Keratinocyte (primary cell): ENCODE results near the gene NXN.

Source experiments
- EZH2 ChIP-seq: IDR thresholded peaks from one replicate; pipeline ENCODE4 v1.6.1; 2012; ENCODE audit warnings: inconsistent platforms, mild to moderate bottlenecking, low read length, moderate library complexity
- TF ChIP-seq, protein P1 (sequence below), 3 experiments: IDR thresholded peaks in 1 of 3; conservative IDR thresholded peaks in 1 of 3; optimal IDR thresholded peaks in 1 of 3; 2 replicates in 2 of 3; 3 replicates in 1 of 3; pipeline versions ENCODE3 to v1.5.1; 2011; ENCODE audit warnings: low read length in 3 of 3, mild to moderate bottlenecking in 3 of 3, moderate library complexity in 2 of 3, control low read depth in 1 of 3, inconsistent platforms in 1 of 3; ENCODE audit not compliant: insufficient read depth in 2 of 3; ENCODE audit errors: extremely low read depth in 1 of 3

DNA sequence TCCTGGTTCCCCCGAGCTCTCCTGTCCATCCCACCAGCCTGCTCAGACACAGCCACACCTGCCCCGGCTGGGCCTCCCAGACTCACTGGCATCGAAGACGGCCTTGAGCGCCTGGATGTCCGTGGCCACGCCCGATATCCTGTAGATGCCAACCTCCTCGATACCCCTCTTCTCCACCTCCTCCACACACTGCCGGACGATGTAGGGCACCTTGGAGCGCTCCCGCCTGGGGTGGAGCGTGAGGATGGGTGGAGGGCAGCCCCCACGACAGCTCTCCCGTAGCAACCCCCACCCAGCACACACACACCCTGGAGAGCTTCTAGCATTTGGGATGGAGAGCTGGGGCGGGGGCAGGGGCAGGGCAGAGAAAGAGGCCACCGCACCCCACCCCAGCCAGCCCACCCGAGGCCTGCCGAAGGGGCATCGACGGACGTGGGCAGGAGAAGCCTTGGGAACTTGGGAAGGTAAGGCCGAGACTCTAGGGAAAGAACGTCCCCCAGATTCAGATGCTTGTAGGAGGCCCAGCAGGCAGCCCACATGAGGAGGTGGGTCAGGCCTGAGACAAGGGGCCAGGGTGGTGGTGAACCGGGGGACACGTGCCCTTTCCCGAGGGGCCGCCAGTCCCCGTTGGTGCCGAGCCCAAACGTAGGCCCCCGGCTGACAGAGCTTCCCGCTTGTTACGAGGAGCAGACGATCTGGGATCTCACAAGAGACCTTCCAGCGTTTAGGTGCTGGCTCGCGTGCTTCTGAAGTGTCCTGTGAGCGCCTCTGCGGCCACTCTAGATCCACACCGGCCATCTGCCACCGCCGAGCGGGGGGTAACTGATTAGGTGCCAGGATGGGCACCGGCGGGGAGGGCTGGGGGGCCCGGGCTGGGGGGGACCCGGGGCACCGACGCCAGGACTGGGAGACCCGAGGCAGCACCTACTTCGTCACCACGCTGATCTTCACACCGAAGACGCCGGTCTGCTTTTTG lies 32.5 kb upstream of the NXN start:
- TF ChIP-seq, protein P1, sequence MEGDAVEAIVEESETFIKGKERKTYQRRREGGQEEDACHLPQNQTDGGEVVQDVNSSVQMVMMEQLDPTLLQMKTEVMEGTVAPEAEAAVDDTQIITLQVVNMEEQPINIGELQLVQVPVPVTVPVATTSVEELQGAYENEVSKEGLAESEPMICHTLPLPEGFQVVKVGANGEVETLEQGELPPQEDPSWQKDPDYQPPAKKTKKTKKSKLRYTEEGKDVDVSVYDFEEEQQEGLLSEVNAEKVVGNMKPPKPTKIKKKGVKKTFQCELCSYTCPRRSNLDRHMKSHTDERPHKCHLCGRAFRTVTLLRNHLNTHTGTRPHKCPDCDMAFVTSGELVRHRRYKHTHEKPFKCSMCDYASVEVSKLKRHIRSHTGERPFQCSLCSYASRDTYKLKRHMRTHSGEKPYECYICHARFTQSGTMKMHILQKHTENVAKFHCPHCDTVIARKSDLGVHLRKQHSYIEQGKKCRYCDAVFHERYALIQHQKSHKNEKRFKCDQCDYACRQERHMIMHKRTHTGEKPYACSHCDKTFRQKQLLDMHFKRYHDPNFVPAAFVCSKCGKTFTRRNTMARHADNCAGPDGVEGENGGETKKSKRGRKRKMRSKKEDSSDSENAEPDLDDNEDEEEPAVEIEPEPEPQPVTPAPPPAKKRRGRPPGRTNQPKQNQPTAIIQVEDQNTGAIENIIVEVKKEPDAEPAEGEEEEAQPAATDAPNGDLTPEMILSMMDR (optimal IDR thresholded peaks at IDR 0.05 in 1 of 3, IDR thresholded peaks at IDR 0.05 in 1 of 3, conservative IDR thresholded peaks at IDR 0.05 in 1 of 3; ENCODE audit: extremely low read depth in 1 of 3, insufficient read depth in 2 of 3, low read length in 3 of 3) = no peak
- TF ChIP-seq EZH2 = no peak
